ES-I3 (cell line): ENCODE results near the gene NPY4R2.
"Not testable (repeated sequence)": the region's sequence is repeated elsewhere in the genome, so short reads cannot be mapped to it uniquely, and the experiment has no call there.

ENCODE experiments used
- H3K36me3 ChIP-seq: 2 replicates; pipeline ENCODE4 v1.6.1; 2013; ENCODE audit warnings: mild to moderate bottlenecking, low read length, control low read depth, moderate library complexity; ENCODE audit not compliant: insufficient read depth
- H3K4me1 ChIP-seq: 2 replicates; pipeline ENCODE4 v1.6.1; 2013; ENCODE audit warnings: mild to moderate bottlenecking, control low read depth, low read length; ENCODE audit not compliant: insufficient read depth
- H3K9ac ChIP-seq: 2 replicates; pipeline ENCODE4 v1.6.1; 2013; ENCODE audit warnings: low read depth, mild to moderate bottlenecking, low read length, moderate library complexity
- H3K9me3 ChIP-seq: 2 replicates; pipeline ENCODE4 v1.6.1; 2013; ENCODE audit warnings: mild to moderate bottlenecking, low read length, moderate library complexity; ENCODE audit not compliant: control insufficient read depth, insufficient read depth

Gene NPY4R2, protein sequence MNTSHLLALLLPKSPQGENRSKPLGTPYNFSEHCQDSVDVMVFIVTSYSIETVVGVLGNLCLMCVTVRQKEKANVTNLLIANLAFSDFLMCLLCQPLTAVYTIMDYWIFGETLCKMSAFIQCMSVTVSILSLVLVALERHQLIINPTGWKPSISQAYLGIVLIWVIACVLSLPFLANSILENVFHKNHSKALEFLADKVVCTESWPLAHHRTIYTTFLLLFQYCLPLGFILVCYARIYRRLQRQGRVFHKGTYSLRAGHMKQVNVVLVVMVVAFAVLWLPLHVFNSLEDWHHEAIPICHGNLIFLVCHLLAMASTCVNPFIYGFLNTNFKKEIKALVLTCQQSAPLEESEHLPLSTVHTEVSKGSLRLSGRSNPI

DNA sequence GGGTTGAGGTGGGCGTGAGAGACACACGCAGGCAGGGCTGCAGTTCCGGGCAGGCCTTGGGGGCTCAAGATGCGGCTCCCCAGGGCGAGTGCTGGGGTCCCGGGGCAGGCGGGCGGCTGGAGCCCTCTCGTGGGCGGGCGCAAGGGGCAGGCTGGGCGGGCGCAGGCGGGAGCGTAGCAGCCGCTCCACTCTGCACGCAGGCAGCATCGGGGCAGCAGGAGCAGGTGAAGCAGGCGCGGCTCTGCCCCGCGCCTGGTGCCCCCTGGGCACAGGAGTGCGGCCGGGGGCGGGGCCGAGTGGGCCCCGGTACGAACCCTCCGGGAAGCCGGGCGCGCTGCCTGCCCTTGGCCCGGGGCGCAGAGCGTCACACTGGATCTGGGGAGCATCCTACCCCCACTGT is at the start of gene NPY4R2:
Gene NPY4R2 (plus strand): TSS at position 188 of the 400 bp plus-strand sequence. CDS start 3,326 bp downstream, outside the sequence.
- H3K9ac ChIP-seq, H3K4me1 ChIP-seq, H3K36me3 ChIP-seq, H3K9me3 ChIP-seq: not testable (repeated sequence)

DNA sequence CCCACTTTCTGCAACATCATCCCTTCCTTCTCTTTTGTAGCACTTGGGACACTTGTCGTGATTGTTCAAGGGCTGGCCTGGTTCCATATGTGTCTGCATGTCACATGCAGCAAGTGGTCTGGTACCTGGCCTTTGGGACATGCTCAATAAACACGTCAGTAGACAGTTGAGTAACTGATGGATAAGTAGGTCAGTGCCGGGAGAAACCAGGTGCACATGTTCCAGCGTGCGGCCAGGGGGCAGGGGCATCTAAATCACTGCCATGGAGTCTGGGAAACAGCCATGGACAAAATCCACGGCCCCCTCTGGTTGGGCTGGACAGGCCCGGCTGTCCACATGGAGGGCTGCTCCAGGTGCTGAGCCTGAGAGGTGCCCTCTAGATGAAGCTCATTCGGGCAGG is 47.6 kb upstream of the NPY4R2 start:
- H3K9me3 ChIP-seq, H3K9ac ChIP-seq, H3K36me3 ChIP-seq, H3K4me1 ChIP-seq: not testable (repeated sequence)

DNA sequence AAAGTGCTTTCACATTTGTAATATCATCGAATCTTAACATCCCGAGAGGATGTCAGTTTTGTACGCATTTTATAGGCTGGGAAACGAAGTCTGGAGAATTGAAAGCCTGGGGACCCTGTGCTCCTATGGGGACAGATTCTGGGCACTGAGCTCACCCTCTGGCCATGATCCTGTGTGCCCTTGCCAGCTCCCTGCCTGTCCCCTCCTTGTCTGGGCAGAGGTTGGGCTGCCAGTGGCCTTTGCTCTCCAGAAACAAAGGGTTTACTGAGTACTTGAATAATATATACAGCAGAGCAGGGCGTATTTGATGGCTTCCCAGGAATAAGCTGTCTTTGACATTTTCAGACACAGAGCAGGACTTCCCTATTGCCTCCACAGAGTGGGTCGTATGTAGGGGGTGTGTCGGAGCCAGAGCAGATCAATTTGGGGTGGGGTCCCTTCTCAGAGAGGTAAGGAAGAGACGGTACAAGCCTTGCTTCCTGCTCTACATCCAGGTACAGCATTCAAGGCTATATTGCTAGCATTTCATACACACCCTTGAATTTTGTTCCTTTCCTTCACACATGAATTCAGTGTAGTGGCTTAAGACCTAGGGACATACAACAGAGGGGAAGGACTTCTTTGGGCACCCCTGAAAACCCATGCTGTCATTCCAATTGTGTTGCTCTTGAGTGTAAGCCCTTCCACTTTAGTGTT is 46.8 kb upstream of the NPY4R2 start:
- not testable (repeated sequence) for H3K9me3 ChIP-seq

DNA sequence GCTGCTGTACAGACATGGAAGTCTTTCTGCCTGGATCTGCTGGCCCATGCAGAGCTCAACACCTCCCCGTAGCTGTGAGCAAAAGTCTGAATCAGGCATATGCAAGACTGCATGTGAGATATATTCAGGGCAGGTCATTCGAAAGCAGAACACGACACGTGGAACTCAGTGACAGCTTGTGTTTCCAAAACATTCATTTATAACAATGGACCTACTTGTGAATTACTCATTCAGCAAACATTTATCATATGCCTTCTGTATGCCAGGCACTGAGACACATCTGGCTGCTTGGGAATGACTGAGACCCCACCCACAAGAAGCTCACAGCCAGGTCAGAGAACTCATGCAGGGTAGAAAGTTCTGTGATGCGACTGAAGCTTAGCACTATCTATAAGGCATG is 46.2 kb upstream of the NPY4R2 start:
- not testable (repeated sequence) for H3K9me3 ChIP-seq, H3K4me1 ChIP-seq, H3K36me3 ChIP-seq, H3K9ac ChIP-seq

More for the DNA sequence above, 46.8 kb upstream of the NPY4R2 start:
- not testable (repeated sequence) for H3K36me3 ChIP-seq, H3K9ac ChIP-seq, H3K4me1 ChIP-seq

DNA sequence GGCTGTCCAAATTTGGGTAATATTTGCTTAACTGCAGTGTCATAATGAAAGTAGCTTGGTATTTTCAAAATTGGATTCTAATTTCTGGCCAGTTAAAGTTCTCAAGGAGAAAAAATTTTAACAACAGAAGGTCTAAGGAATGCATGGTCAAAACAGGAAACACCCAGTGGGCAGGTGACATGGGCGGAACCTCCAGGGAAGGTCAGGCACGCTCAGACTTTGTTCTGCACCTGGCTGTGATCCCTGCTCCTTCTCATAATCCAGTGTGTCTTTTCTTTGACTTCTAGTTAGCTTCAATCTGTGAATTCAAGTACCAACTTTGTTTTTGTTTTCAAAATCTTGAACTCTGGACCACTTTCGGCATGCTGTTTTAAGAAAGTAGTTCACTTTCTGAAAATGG is 34.2 kb upstream of the NPY4R2 start:
- H3K36me3 ChIP-seq, H3K9ac ChIP-seq, H3K9me3 ChIP-seq, H3K4me1 ChIP-seq: not testable (repeated sequence)

DNA sequence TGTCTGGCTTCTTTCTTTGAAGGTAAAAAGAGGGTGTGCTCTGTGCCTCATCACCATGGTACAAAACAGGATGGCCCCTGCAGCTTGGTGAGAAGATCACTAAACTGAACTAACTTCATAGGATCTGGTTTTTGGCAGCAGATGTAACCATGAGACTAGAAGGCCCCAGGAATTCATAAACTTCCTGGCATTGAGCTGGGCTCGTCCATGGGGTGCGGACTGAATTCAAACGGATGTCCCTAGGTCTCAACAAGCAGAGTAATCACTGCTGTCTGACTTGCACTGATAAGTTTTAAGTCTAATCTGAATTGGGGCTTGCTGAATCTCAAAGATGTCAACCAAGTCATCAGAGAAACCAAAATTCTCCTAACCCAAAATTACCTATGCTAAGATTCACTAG is 33.5 kb upstream of the NPY4R2 start:
- H3K4me1 ChIP-seq, H3K36me3 ChIP-seq, H3K9me3 ChIP-seq, H3K9ac ChIP-seq: not testable (repeated sequence)

DNA sequence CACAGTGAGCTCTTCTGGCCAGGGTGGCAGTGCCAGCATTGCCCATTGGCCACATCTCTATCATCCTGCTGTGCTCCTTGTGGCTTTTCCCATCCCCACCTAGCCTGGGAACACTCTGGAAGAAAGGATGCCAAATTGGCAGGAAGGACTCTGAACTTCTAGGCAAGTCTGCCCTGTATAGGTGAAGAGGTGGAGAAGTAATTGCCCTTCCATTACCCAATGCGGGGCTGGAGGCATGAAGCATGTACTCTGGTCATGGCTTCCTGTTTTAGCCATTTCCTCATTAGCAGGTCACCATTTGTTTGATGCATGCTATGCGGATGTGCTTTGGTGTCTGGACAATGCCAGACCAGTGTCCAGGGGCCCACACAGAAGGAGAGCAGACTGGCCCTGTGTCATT is 32.1 kb upstream of the NPY4R2 start:
- not testable (repeated sequence) for H3K9me3 ChIP-seq, H3K36me3 ChIP-seq, H3K9ac ChIP-seq, H3K4me1 ChIP-seq

DNA sequence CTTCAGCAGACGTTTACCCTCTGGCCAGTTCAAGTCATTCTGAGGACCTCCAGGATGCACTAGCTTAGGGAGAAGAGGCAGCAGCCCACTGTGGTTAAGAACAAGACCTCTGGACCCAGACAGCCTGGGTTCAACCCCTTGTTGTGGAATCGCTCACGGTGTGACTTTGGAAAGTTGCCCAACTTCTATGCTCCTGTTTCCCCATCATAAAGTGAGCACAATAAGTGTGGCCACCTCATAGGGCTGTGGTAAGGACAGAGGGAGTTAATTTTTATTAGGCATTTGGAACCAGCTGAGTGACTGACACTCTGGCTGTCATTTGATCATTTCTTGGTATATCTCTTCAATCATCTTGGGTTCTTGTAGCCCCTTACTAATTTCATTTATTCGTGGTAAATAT is 31.6 kb upstream of the NPY4R2 start:
- not testable (repeated sequence) for H3K36me3 ChIP-seq, H3K9me3 ChIP-seq, H3K9ac ChIP-seq, H3K4me1 ChIP-seq

DNA sequence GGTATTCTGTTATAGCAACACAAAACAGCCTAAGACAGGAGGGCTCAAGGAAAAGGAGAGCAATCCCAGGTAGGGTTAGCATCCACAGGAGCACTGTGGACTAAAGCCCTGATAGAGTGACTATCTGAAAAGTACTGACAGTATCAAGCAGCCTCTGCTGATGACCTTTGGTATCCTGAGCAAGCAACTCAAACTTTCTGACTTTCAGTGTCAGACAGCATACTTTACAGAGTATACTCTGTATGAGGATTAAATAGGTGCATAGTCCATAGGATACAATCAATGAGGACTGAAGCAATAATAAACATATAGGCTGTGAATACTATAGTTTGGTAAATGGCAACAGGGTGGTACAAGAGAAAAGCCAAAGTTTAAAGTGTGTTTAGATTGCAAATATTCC is 27.7 kb upstream of the NPY4R2 start:
- H3K36me3 ChIP-seq, H3K4me1 ChIP-seq, H3K9ac ChIP-seq, H3K9me3 ChIP-seq: not testable (repeated sequence)

DNA sequence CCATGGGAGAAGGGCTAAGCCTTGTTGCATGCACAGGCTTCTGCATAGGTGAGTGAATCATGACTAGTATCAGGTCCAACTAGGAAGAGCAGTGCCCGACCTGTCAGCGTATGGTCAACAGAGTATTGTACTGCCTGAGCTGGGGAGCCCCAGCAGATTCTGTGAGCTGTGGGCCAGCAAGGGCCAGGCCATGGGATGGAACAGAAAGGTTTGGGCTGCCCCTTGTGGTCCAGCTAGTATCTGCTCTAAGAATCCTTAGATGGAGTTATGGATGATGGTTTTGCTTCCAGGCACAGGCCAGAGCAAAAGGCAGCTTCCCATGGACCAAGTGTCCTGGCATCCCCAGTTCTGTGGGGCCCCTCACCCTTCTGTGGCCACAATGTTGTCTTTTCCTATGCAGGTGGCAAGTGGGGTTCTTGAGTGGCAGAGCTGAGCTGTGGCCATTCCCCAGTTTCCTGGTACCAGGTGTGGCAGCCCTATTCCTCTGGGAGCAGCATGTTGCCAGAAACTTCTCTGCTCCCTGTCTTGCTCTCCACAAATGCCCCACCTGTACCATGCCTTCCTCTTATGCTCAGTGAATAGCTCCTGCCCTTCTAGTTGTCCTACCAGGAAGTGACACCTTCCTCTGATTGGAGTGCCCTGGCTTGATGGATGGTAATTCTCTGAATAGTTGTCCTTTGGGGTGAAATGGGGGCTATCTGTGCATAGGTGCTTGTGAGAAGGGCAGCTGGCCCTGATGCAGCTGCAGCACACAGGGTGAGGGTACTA is 25.8 kb upstream of the NPY4R2 start:
- H3K9me3 ChIP-seq, H3K4me1 ChIP-seq, H3K36me3 ChIP-seq, H3K9ac ChIP-seq: not testable (repeated sequence)

DNA sequence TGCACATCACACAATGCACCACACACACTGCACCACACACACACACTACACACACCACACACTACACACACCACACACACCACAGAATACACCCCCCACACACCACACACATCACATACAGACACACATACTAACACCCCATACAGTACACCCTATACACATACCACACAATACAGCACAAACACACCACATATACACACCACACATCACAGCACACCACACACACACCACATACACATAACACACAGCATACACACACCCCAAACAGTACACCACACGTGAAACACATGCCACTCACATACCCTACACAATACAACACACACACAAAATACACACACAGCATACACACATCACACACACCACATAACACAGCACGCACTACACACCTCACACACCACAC is 23.9 kb upstream of the NPY4R2 start:
- not testable (repeated sequence) for H3K4me1 ChIP-seq, H3K36me3 ChIP-seq, H3K9ac ChIP-seq, H3K9me3 ChIP-seq

DNA sequence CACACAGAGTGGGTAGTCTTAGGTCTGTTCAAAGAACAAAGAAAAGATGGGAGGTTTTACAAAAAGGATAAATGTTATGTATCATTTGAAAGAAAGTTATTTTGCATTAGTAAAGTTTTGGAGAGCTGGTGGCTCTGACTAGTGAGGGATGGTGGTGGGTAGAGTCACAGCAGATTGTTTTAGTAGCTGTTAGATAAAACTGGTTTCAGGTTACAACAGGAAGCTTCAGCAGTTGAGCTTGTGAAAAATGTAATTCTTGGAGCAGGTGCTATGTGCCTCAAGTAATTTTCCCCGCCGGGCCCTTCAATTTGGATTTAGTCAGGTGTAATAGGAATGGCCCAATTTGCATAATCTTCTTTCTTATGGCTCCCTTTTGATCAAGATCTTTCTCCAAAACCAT is 20.6 kb upstream of the NPY4R2 start:
- not testable (repeated sequence) for H3K9ac ChIP-seq, H3K9me3 ChIP-seq, H3K36me3 ChIP-seq, H3K4me1 ChIP-seq

DNA sequence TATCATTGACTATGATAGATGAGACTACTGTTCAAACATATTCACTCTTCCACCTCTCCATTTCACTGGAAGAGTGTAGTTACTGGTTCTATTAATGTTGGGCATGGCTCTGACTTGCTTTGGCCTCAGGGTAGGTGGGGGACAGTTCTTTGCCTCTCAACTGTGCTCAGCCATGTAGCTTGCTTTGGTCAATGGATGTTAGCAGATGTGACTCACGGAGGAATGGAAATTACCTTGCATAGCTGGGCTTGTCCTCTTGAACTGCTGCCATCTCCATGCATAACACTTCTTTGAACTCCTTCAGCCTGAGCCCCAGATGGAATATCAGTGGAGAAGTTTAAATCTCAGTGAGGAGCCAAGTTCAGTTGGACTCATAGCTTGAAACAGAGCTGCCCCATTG is 9.1 kb upstream of the NPY4R2 start:
- not testable (repeated sequence) for H3K4me1 ChIP-seq, H3K9me3 ChIP-seq, H3K36me3 ChIP-seq, H3K9ac ChIP-seq

DNA sequence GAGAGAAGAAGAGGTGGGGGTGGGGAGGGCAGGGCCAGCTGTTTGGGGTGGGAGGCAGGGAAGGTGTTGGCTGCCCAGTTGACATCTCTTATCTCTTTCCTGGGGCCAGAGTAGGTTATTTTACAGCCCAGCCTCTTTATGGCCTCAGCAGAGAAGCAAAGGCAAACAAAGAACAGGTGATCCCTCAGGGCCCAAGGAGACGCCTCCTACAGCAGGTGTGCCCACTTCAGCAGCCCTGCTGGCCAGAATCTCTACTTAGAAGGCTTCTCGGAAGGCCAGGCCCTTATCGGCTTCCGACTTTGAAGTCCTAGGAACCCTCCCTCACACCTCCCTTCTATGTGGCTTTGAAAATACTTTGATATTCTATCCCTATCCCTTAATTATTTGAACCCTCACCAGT is 8.0 kb upstream of the NPY4R2 start:
- not testable (repeated sequence) for H3K4me1 ChIP-seq, H3K36me3 ChIP-seq, H3K9me3 ChIP-seq, H3K9ac ChIP-seq

DNA sequence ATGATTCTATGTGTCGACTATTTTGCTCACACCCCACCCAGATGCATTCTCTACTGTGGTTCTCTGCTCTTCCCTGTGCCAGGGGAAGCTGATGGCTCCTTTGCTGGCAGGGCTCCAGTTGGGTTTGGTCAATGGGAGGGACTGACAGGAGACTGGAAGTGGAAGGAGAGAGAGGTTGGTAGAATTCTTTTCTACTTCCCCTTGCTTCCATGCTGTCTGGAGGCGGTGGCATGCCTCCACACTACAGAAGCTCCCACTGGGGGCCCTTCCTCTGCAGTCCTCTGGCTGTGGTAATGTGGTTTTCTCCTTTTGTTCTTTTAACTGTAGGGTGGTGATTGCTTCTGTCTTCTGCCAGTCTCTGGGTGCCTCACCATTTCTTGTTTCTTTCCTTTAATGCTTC is 4.4 kb upstream of the NPY4R2 start:
- H3K36me3 ChIP-seq, H3K4me1 ChIP-seq, H3K9me3 ChIP-seq, H3K9ac ChIP-seq: not testable (repeated sequence)
